ENCODE results near the gene TOE1. TPM values are rescaled to one million over a fixed set of nuclear protein-coding genes. Genes with fewer than 3 reads are reported as not detected.
"Not testable (repeated sequence)": the region's sequence is repeated elsewhere in the genome, so short reads cannot be mapped to it uniquely, and the experiment has no call there.

The TOE1 gene
- polyA plus RNA-seq, 1 of the 3 experiments (the other 2 are of a cell fraction), result 19.1 TPM

GRCh38 chr1:45384213-45384612, 44.2 kb downstream of the TOE1 start:
- H3K4me2 ChIP-seq; H3K4me1 ChIP-seq (ENCODE audit: control insufficient read depth in 1 of 2, insufficient read depth in 2 of 2, low read depth in 1 of 2, low read length in 1 of 2); CTCF ChIA-PET; POLR2A ChIA-PET; H3K9me2 ChIP-seq; H3K36me3 ChIP-seq (replicated peaks in 1 of 2; ENCODE audit: control insufficient read depth in 1 of 2, insufficient read depth in 2 of 2, low read length in 1 of 2); H2AFZ ChIP-seq (ENCODE audit: low read depth); DNase-seq; H4K20me1 ChIP-seq (ENCODE audit: insufficient read depth); H3F3A ChIP-seq (replicated peaks; ENCODE audit: insufficient read depth); H3K27me3 ChIP-seq (ENCODE audit: insufficient read depth); H3K9me3 ChIP-seq; H3K9ac ChIP-seq; H3K79me2 ChIP-seq (ENCODE audit: insufficient read depth); H3K4me3 ChIP-seq (ENCODE audit: low read depth in 2 of 2, low read length in 1 of 2); H3K27ac ChIP-seq (ENCODE audit: low read depth in 2 of 2, low read length in 1 of 2): not testable (repeated sequence)
- 67% methylated on average over 4 of the region's 4 CpGs for WGBS (ENCODE audit: low lambda C conversion rate)

GRCh38 chr1:45385302-45385701, 45.3 kb downstream of the TOE1 start:
- Histone ChIP-seq H3K27ac (ENCODE audit: low read depth in 2 of 2, low read length in 1 of 2) (no peak overlapping the region), H3K36me3 (replicated peaks in 1 of 2; ENCODE audit: control insufficient read depth in 1 of 2, insufficient read depth in 2 of 2, low read length in 1 of 2) (no peaks in the 10 kb centered on the region), H4K20me1 (ENCODE audit: insufficient read depth) (no peaks in the 10 kb centered on the region), H3K27me3 (ENCODE audit: insufficient read depth) (no peaks in the 10 kb centered on the region), H3F3A (replicated peaks; ENCODE audit: insufficient read depth) (no peaks in the 10 kb centered on the region), H3K4me3 (ENCODE audit: low read depth in 2 of 2, low read length in 1 of 2) (no peak overlapping the region), H3K9ac (no peak overlapping the region), H3K9me3 (no peaks in the 10 kb centered on the region), H3K79me2 (ENCODE audit: insufficient read depth) (no peaks in the 10 kb centered on the region), H3K4me1 (ENCODE audit: control insufficient read depth in 1 of 2, insufficient read depth in 2 of 2, low read depth in 1 of 2, low read length in 1 of 2) (no peaks in the 10 kb centered on the region), H3K4me2 (no peak overlapping the region), H3K9me2 (no peaks in the 10 kb centered on the region), H2AFZ (ENCODE audit: low read depth) (no peak overlapping the region)
- no peak for DNase-seq
- CTCF ChIA-PET, result no interaction called here
- TF ChIP-seq, protein P1, sequence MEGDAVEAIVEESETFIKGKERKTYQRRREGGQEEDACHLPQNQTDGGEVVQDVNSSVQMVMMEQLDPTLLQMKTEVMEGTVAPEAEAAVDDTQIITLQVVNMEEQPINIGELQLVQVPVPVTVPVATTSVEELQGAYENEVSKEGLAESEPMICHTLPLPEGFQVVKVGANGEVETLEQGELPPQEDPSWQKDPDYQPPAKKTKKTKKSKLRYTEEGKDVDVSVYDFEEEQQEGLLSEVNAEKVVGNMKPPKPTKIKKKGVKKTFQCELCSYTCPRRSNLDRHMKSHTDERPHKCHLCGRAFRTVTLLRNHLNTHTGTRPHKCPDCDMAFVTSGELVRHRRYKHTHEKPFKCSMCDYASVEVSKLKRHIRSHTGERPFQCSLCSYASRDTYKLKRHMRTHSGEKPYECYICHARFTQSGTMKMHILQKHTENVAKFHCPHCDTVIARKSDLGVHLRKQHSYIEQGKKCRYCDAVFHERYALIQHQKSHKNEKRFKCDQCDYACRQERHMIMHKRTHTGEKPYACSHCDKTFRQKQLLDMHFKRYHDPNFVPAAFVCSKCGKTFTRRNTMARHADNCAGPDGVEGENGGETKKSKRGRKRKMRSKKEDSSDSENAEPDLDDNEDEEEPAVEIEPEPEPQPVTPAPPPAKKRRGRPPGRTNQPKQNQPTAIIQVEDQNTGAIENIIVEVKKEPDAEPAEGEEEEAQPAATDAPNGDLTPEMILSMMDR (IDR thresholded peaks at IDR 0.05), result no peak
- TF ChIP-seq RCOR1 (IDR thresholded peaks at IDR 0.05; ENCODE audit: low read length) (no peak), NFIC (IDR thresholded peaks at IDR 0.05; ENCODE audit: borderline replicate concordance) (no peak), NRF1 (IDR thresholded peaks at IDR 0.05; ENCODE audit: low read depth, low read length) (no peak), MEF2A (IDR thresholded peaks at IDR 0.05; ENCODE audit: borderline replicate concordance, low read depth) (no peak), RXRA (IDR thresholded peaks at IDR 0.05; ENCODE audit: borderline replicate concordance, low read depth) (no peak), RAD21 (IDR thresholded peaks at IDR 0.05; ENCODE audit: low read length) (no peak), RFX5 (IDR thresholded peaks at IDR 0.05; ENCODE audit: low read length) (no peak), FOXM1 (IDR thresholded peaks at IDR 0.05; ENCODE audit: low read depth) (no peak), YY1 (IDR thresholded peaks at IDR 0.05; ENCODE audit: low read depth) (no peak), POLR2AphosphoS5 (IDR thresholded peaks at IDR 0.05; ENCODE audit: low read depth, low read length) (no peak), CHD2 (IDR thresholded peaks at IDR 0.05; ENCODE audit: low read length, partially characterized antibody) (no peak)
- TF ChIP-seq, protein P2, sequence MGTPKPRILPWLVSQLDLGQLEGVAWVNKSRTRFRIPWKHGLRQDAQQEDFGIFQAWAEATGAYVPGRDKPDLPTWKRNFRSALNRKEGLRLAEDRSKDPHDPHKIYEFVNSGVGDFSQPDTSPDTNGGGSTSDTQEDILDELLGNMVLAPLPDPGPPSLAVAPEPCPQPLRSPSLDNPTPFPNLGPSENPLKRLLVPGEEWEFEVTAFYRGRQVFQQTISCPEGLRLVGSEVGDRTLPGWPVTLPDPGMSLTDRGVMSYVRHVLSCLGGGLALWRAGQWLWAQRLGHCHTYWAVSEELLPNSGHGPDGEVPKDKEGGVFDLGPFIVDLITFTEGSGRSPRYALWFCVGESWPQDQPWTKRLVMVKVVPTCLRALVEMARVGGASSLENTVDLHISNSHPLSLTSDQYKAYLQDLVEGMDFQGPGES (IDR thresholded peaks at IDR 0.05; ENCODE audit: low read depth, low read length), result no peak
- TF ChIP-seq, protein P3, sequence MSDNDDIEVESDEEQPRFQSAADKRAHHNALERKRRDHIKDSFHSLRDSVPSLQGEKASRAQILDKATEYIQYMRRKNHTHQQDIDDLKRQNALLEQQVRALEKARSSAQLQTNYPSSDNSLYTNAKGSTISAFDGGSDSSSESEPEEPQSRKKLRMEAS (IDR thresholded peaks at IDR 0.05; ENCODE audit: low read depth), result no peak
- 74% methylated on average over 3 of the region's 3 CpGs for WGBS (ENCODE audit: low lambda C conversion rate)
- POLR2A ChIA-PET, result no interaction called here

Measured in SK-N-SH (cell line).